Measurements from ENCODE around the gene ADAM10. TPM values are rescaled to one million over a fixed set of nuclear protein-coding genes. Genes with fewer than 3 reads are reported as not detected.
A peak's percentile ranks its signal among the peaks of the same experiment; 100 is the strongest.
"Not testable (repeated sequence)": the region's sequence is repeated elsewhere in the genome, so short reads cannot be mapped to it uniquely, and the experiment has no call there.

Gene ADAM10
- total RNA-seq, 4 donors from 2014 or later = 112 to 157 (median 116) TPM

GRCh38 chr15:58773024-58773423 is 23.5 kb upstream of the ADAM10 start:
- TF ChIP-seq POLR2A (IDR thresholded peaks at IDR 0.05) (no peak), CTCF (IDR thresholded peaks at IDR 0.05) (no peak)
- DNase-seq = no peak
- Histone ChIP-seq H3K27ac (no peak overlapping the region), H3K36me3 (no peaks in the 10 kb centered on the region), H3K9me3 (no peaks in the 10 kb centered on the region), H3K4me3 (replicated peaks in 1 of 3) (peak overlapping the region in 1 of 3 donors; percentile 91), H3K27me3 (no peaks in the 10 kb centered on the region), H3K4me1 (peaks cover 23 to 46% of the 10 kb centered on the region in 2 donors)
- WGBS, 2 donors = 88 to 90% methylated on average over 4 of the region's 4 CpGs
- intact Hi-C loops (cut with DNase I) = loop anchor here (10.0 kb wide), 1 partner anchor 162 kb away; the partner anchor contains the start of gene SLTM

GRCh38 chr15:58771621-58772250 is 22.2 kb upstream of the ADAM10 start:
- DNase-seq = peak; percentile 52 to 69
- Histone ChIP-seq H3K4me3 (replicated peaks in 1 of 3) (peak overlapping the region; percentile 32 to 91 (median 86)), H3K27ac (peak overlapping the region; percentile 95 to 98 (median 96)), H3K9me3 (no peaks in the 10 kb centered on the region), H3K4me1 (peaks cover 23 to 46% of the 10 kb centered on the region in 2 donors), H3K27me3 (no peaks in the 10 kb centered on the region), H3K36me3 (no peaks in the 10 kb centered on the region)
- WGBS, 2 donors = 0 to 1% methylated on average over 16 to 27 of the region's 40 CpGs
- intact Hi-C loops (cut with DNase I) = loop anchor here (10.0 kb wide), 1 partner anchor 163 kb away; the partner anchor contains the start of gene SLTM
- no peak for TF ChIP-seq CTCF (IDR thresholded peaks at IDR 0.05)
- no peak for TF ChIP-seq POLR2A (IDR thresholded peaks at IDR 0.05)

GRCh38 chr15:58770857-58771620 is 21.5 kb upstream of the ADAM10 start, which contains the start of gene MINDY2:
Gene MINDY2 (plus strand): TSS chr15:58771302. CDS start chr15:58771396, 94 bp downstream.
- H3K27me3 ChIP-seq = no peaks in the 10 kb centered on the region
- no peaks in the 10 kb centered on the region for H3K9me3 ChIP-seq
- TF ChIP-seq CTCF (IDR thresholded peaks at IDR 0.05) (peak in 3 of 6 experiments; percentile 0 to 29 (median 18)), POLR2A (IDR thresholded peaks at IDR 0.05) (peak; percentile 53 to 98)
- DNase-seq = peak; percentile 99
- 0 to 3% methylated on average over 5 to 7 of the region's 75 CpGs for WGBS, 2 donors
- no peaks in the 10 kb centered on the region for H3K36me3 ChIP-seq
- intact Hi-C loops (cut with DNase I) = loop anchor here (10.0 kb wide), 1 partner anchor 164 kb away; the partner anchor contains the start of gene SLTM
- peak within 1 kb of the TSS; percentile 95 to 98 (median 96) for H3K27ac ChIP-seq
- H3K4me3 ChIP-seq (replicated peaks in 1 of 3) = peak within 1 kb of the TSS; percentile 32 to 91 (median 86)
- H3K4me1 ChIP-seq = peaks cover 23 to 46% of the 10 kb centered on the region in 2 donors

- Histone ChIP-seq H3K36me3 (no peaks in the 10 kb centered on the region), H3K9me3 (no peaks in the 10 kb centered on the region), H3K27me3 (no peaks in the 10 kb centered on the region), H3K4me1 (peaks cover 23 to 44% of the 10 kb centered on the region in 2 donors), H3K27ac (peak overlapping the region; percentile 91 to 98 (median 95)), H3K4me3 (replicated peaks in 1 of 3) (peak overlapping the region in 2 of 3 donors; percentile 21 to 24)
- 3 to 5% methylated on average over 9 of the region's 9 CpGs for WGBS, 2 donors
- TF ChIP-seq POLR2A (IDR thresholded peaks at IDR 0.05) = no peak
- peak in 3 of 6 experiments; percentile 2 to 45 (median 28) for TF ChIP-seq CTCF (IDR thresholded peaks at IDR 0.05)
- no peak for DNase-seq
- intact Hi-C loops (cut with DNase I) = loop anchor here (10.0 kb wide), 1 partner anchor 164 kb away; the partner anchor contains the start of gene SLTM
These were observed 21.0 kb upstream of the ADAM10 start for GRCh38 chr15:58770519-58770856.

GRCh38 chr15:58768601-58769004 is 19.1 kb upstream of the ADAM10 start:
- Histone ChIP-seq H3K27ac (peak overlapping the region in 1 of 3 donors; percentile 56), H3K4me1 (peaks cover 18 to 27% of the 10 kb centered on the region in 2 donors)
- peak in 1 of 2 donors; percentile 74 for DNase-seq
- not testable (repeated sequence) for H3K9me3 ChIP-seq; H3K4me3 ChIP-seq (replicated peaks in 1 of 3); H3K36me3 ChIP-seq; H3K27me3 ChIP-seq
- 42 to 52% methylated on average over 7 of the region's 7 CpGs for WGBS, 2 donors
- intact Hi-C loops (cut with DNase I) = loop anchor here (10.0 kb wide), 1 partner anchor 544 kb away; no protein-coding TSS in a partner anchor
